ENCODE results near the gene KANK3. TPM values are rescaled to one million over a fixed set of nuclear protein-coding genes. Genes with fewer than 3 reads are reported as not detected.

Gene KANK3
- total and polyA plus RNA-seq, 10 of the 15 experiments (the other 5 are each of a cell fraction or from before 2014, with no cell fraction given) = 0.03 to 0.93 (median 0.22) TPM; not detected in 1

- TF ChIP-seq SKIL (IDR thresholded peaks at IDR 0.05; ENCODE audit: low read depth, poor library complexity, severe bottlenecking) = peak; percentile 65
- 0 out of 3 replicates have a peak, but pooled peaks of 1 of the 2 experiments have one; percentile 20 for TF ChIP-seq EGR1 (IDR thresholded peaks at IDR 0.05; ENCODE audit: borderline replicate concordance in 1 of 2, low read depth in 2 of 2, low read length in 2 of 2)
- TF ChIP-seq POLR2A (IDR thresholded peaks at IDR 0.05; ENCODE audit: low read depth, low read length) = peak; percentile 89
- TF ChIP-seq RCOR1 (conservative IDR thresholded peaks at IDR 0.05; ENCODE audit: low read depth, low read length) = peak; percentile 89; the same call in 1 of the 2 replicates
- TF ChIP-seq NRF1 (conservative IDR thresholded peaks at IDR 0.05; ENCODE audit: low read depth, low read length) = peak; percentile 88
- peak; percentile 80 for TF ChIP-seq USF1 (IDR thresholded peaks at IDR 0.05; ENCODE audit: borderline replicate concordance, extremely low read length, insufficient read depth, low read depth, low read length)
- TF ChIP-seq BHLHE40 (IDR thresholded peaks at IDR 0.05; ENCODE audit: borderline replicate concordance in 1 of 2, low read depth in 2 of 2, low read length in 1 of 2) = peak; percentile 75 to 90; a peak in 3 of 4 replicates
- peak; percentile 90 for TF ChIP-seq NKRF (conservative IDR thresholded peaks at IDR 0.05)
- TF ChIP-seq NFIC (IDR thresholded peaks at IDR 0.05; ENCODE audit: low read depth, low read length) = no peak
- peak; percentile 84 for TF ChIP-seq ZNF687 (IDR thresholded peaks at IDR 0.05)
- no peak for TF ChIP-seq SMC3 (IDR thresholded peaks at IDR 0.05; ENCODE audit: borderline replicate concordance, low read length)
- TF ChIP-seq RELA (IDR thresholded peaks at IDR 0.05; ENCODE audit: borderline replicate concordance, partially characterized antibody) = peak; percentile 6
- no peak for TF ChIP-seq SMAD1 (IDR thresholded peaks at IDR 0.05; ENCODE audit: low read depth, partially characterized antibody)
- TF ChIP-seq JUNB (IDR thresholded peaks at IDR 0.05) = no peak
- TF ChIP-seq ETV6 (conservative IDR thresholded peaks at IDR 0.05 in 1 of 2, IDR thresholded peaks at IDR 0.05 in 1 of 2; ENCODE audit: borderline replicate concordance in 1 of 2, low read depth in 1 of 2) = no peak
- TF ChIP-seq EP300 (IDR thresholded peaks at IDR 0.05; ENCODE audit: borderline replicate concordance in 1 of 2, control insufficient read depth in 1 of 2, low read depth in 2 of 2, low read length in 2 of 2) = peak in 1 of 2 experiments; percentile 39; a peak in 1 of 4 replicates
Observed at GRCh38 chr19:8307965-8308866, 34.8 kb downstream of the KANK3 start, which contains the start of gene CD320 (continued).

All from GM12878 (cell line).